WTC11 (cell line): ENCODE results near the gene MAP4. TPM values are rescaled to one million over a fixed set of nuclear protein-coding genes. Genes with fewer than 3 reads are reported as not detected.
A peak's percentile ranks its signal among the peaks of the same experiment; 100 is the strongest.

Experiments used
- ATAC-seq: fragments of 200-7000 bp; cut with Tn5 transposase; 2 replicates; pipeline ENCODE4 v1.10.0; 2021; ENCODE audit warnings: mild to moderate bottlenecking, moderate library complexity
- CTCF ChIA-PET: fragments of 300-600 bp; sonication (Branson Sonifier 250); formaldehyde crosslinking; loops from one replicate; lab custom pipeline; 2021; ENCODE audit warnings: antibody characterized with exemption; lab: Charles Lee
- POLR2A ChIA-PET: fragments of 350-600 bp; sonication (Branson Sonifier 250); formaldehyde crosslinking; loops from one replicate; lab custom pipeline; 2021; ENCODE audit warnings: antibody characterized with exemption; lab: Charles Lee
- DNase-seq: peaks from one replicate; pipeline ENCODE4 v3.0.0; 2021; ENCODE audit warnings: low spot score
- H3K27ac Mint-ChIP-seq: 2 replicates; pipeline ENCODE4 v1.8.0; 2021; ENCODE audit warnings: mixed read lengths
- H3K27me3 Mint-ChIP-seq: 2 replicates; pipeline ENCODE4 v1.8.0; 2021; ENCODE audit warnings: low read depth, mild to moderate bottlenecking, moderate library complexity, mixed read lengths
- H3K36me3 Mint-ChIP-seq: 2 replicates; pipeline ENCODE4 v1.8.0; 2021; ENCODE audit warnings: mixed read lengths
- H3K4me1 Mint-ChIP-seq: 2 replicates; pipeline ENCODE4 v1.8.0; 2022; ENCODE audit warnings: mixed read lengths
- H3K4me3 Mint-ChIP-seq: 2 replicates; pipeline ENCODE4 v1.8.0; 2021; ENCODE audit warnings: mild to moderate bottlenecking, moderate library complexity, mixed read lengths
- H3K9me3 Mint-ChIP-seq: 2 replicates; pipeline ENCODE4 v1.8.0; 2021; ENCODE audit warnings: mixed read lengths
- ESRRA ChIP-seq: sonication (generic); formaldehyde crosslinking; IDR thresholded peaks from 2 replicates; pipeline ENCODE4 v1.8.1; 2022; ENCODE audit warnings: mild to moderate bottlenecking, missing genetic modification reagents, borderline replicate concordance
- GABPB1 ChIP-seq: sonication (generic); formaldehyde crosslinking; IDR thresholded peaks from 2 replicates; pipeline ENCODE4 v1.8.1; 2023; ENCODE audit warnings: mild to moderate bottlenecking, missing genetic modification reagents
- GRHL2 ChIP-seq: fragments of 250-450 bp; sonication (Bioruptor Pico); IDR thresholded peaks from 2 replicates; pipeline ENCODE4 v1.8.0; 2022; ENCODE audit warnings: mild to moderate bottlenecking, moderate library complexity; ENCODE audit not compliant: insufficient replicate concordance, severe bottlenecking
- HMGA2 ChIP-seq: fragments of 250-450 bp; sonication (Bioruptor Pico); IDR thresholded peaks from 2 replicates; pipeline ENCODE4 v1.4.0; 2021; ENCODE audit warnings: mild to moderate bottlenecking, moderate library complexity
- HMGXB4 ChIP-seq: sonication (generic); formaldehyde crosslinking; IDR thresholded peaks from 2 replicates; pipeline ENCODE4 v1.8.1; 2023; ENCODE audit warnings: mild to moderate bottlenecking, moderate library complexity, missing genetic modification reagents
- IRF2 ChIP-seq: sonication (generic); formaldehyde crosslinking; IDR thresholded peaks from 2 replicates; pipeline ENCODE4 v1.8.0; 2022; ENCODE audit warnings: low read depth, missing genetic modification reagents, borderline replicate concordance
- MLX ChIP-seq: sonication (generic); formaldehyde crosslinking; IDR thresholded peaks from 2 replicates; pipeline ENCODE4 v1.8.1; 2023; ENCODE audit warnings: mild to moderate bottlenecking, missing genetic modification reagents, moderate library complexity
- NR1H2 ChIP-seq: sonication (generic); formaldehyde crosslinking; IDR thresholded peaks from 2 replicates; pipeline ENCODE4 v1.9.0; 2021; ENCODE audit warnings: mild to moderate bottlenecking, moderate library complexity, missing genetic modification reagents
- NR3C1 ChIP-seq: sonication (generic); formaldehyde crosslinking; conservative IDR thresholded peaks from 2 replicates; pipeline ENCODE4 v1.8.1; 2023; ENCODE audit warnings: low read depth, mild to moderate bottlenecking, missing genetic modification reagents
- PRDM15 ChIP-seq: sonication (generic); formaldehyde crosslinking; IDR thresholded peaks from 2 replicates; pipeline ENCODE4 v1.8.0; 2022; ENCODE audit warnings: missing genetic modification reagents
- RORB ChIP-seq: fragments of 250-450 bp; sonication (Bioruptor Pico); IDR thresholded peaks from 2 replicates; pipeline ENCODE4 v1.9.0; 2021; ENCODE audit warnings: mild to moderate bottlenecking
- TCF7 ChIP-seq: sonication (generic); formaldehyde crosslinking; IDR thresholded peaks from 2 replicates; pipeline ENCODE4 v1.8.0; 2022; ENCODE audit warnings: mild to moderate bottlenecking, low read depth, missing genetic modification reagents, moderate library complexity
- ZNF121 ChIP-seq: sonication (generic); formaldehyde crosslinking; IDR thresholded peaks from 2 replicates; pipeline ENCODE4 v1.8.0; 2023; ENCODE audit warnings: missing genetic modification reagents
- ZNF425 ChIP-seq: fragments of 250-450 bp; sonication (Bioruptor Pico); conservative IDR thresholded peaks from 2 replicates; pipeline ENCODE4 v1.9.0; 2021; ENCODE audit warnings: mild to moderate bottlenecking
- total RNA-seq: library from RNA; stranded (reverse); gene quantifications from 3 replicates; pipeline ENCODE4 v1.2.3, GENCODE V29; 2021

MAP4 gene
- total RNA-seq, 1 experiment from 2014 or later: 199 TPM

- Mint-ChIP-seq H3K27ac (0 out of 2 replicates have a peak overlapping the region, but pooled peaks have one; percentile 23), H3K4me3 (no peak overlapping the region), H3K27me3 (no peaks in the 10 kb centered on the region), H3K9me3 (no peaks in the 10 kb centered on the region), H3K4me1 (peaks cover 11% of the 10 kb centered on the region), H3K36me3 (peaks cover 7% of the 10 kb centered on the region; the same call in 1 of the 2 replicates)
- DNase-seq (no peak), ATAC-seq (no peak)
- no peak for TF ChIP-seq NR1H2 (CRISPR knock-in tag)
- no peak for TF ChIP-seq ZNF121 (CRISPR knock-in tag)
- TF ChIP-seq ZNF425 (CRISPR knock-in tag): no peak
- no peak for TF ChIP-seq NR3C1 (CRISPR knock-in tag)
- no peak for TF ChIP-seq RORB
- no peak for TF ChIP-seq MLX (CRISPR knock-in tag)
- no peak for TF ChIP-seq TCF7
- ChIA-PET POLR2A (interaction anchor here (1.0 kb wide), 1 partner anchor 87 kb away, joined by 4 read pairs; no protein-coding TSS in a partner anchor), CTCF (interaction anchor here (2.2 kb wide), 1 partner anchor 167 kb away, joined by 5 read pairs; no protein-coding TSS in a partner anchor)
These were observed 11.5 kb downstream of the MAP4 start for GRCh38 chr3:48004694-48005093.

- H3K4me3 Mint-ChIP-seq: no peak overlapping the region
- ChIA-PET CTCF (interaction anchor here (1.4 to 2.2 kb wide), 3 partner anchors 13 to 165 kb away, joined by 5 to 7 read pairs (median 7); no protein-coding TSS in a partner anchor), POLR2A (interaction anchor here (0.9 kb wide), 1 partner anchor 12 kb away, joined by 4 read pairs; no protein-coding TSS in a partner anchor)
- H3K27ac Mint-ChIP-seq: no peak overlapping the region
- peaks cover 21% of the 10 kb centered on the region for H3K4me1 Mint-ChIP-seq
- no peaks in the 10 kb centered on the region for H3K27me3 Mint-ChIP-seq
- no peaks in the 10 kb centered on the region for H3K9me3 Mint-ChIP-seq
- H3K36me3 Mint-ChIP-seq: no peaks in the 10 kb centered on the region
- TF ChIP-seq GRHL2 (no peak), IRF2 (no peak), ESRRA (no peak), HMGA2 (CRISPR knock-in tag) (peak; percentile 90)
- ATAC-seq: no peak
- DNase-seq: no peak
These were observed 13.4 kb downstream of the MAP4 start for GRCh38 chr3:48002787-48003186.

- H3K27ac Mint-ChIP-seq: 0 out of 2 replicates have a peak overlapping the region, but pooled peaks have one; percentile 15
- ATAC-seq (no peak), DNase-seq (no peak)
- no peaks in the 10 kb centered on the region for H3K27me3 Mint-ChIP-seq
- ChIA-PET POLR2A (no interaction called here), CTCF (interaction anchor here (1.4 to 1.7 kb wide), 2 partner anchors 12 to 149 kb away, joined by 7 read pairs; no protein-coding TSS in a partner anchor)
- no peak overlapping the region for H3K4me3 Mint-ChIP-seq
- peaks cover 21% of the 10 kb centered on the region for H3K4me1 Mint-ChIP-seq
- no peaks in the 10 kb centered on the region for H3K36me3 Mint-ChIP-seq
- TF ChIP-seq HMGXB4 (CRISPR knock-in tag) (no peak), GABPB1 (CRISPR knock-in tag) (no peak), PRDM15 (no peak)
- no peaks in the 10 kb centered on the region for H3K9me3 Mint-ChIP-seq
These were observed 14.2 kb downstream of the MAP4 start for GRCh38 chr3:48001991-48002390.
